ENCODE measurements around the gene CAMK1D. TPM values are rescaled to one million over a fixed set of nuclear protein-coding genes. Genes with fewer than 3 reads are reported as not detected.

CAMK1D gene
- total RNA-seq, 2 experiments from 2014 or later, result 2.4 to 2.8 TPM

- ATAC-seq, result no peak
- Mint-ChIP-seq H3K4me1 (peaks cover 22% of the 10 kb centered on the region), H3K4me3 (no peak overlapping the region), H3K36me3 (peaks cover 13% of the 10 kb centered on the region), H3K9me3 (ENCODE audit: low read depth) (no peaks in the 10 kb centered on the region), H3K27ac (no peak overlapping the region), H3K27me3 (no peaks in the 10 kb centered on the region)
- CTCF ChIA-PET, result no interaction called here
- no peak for DNase-seq
These were observed 348.4 kb downstream of the CAMK1D start for GRCh38 chr10:12697764-12698163.

- no peaks in the 10 kb centered on the region for H3K27me3 Mint-ChIP-seq
- H3K9me3 Mint-ChIP-seq (ENCODE audit: low read depth), result no peaks in the 10 kb centered on the region
- CTCF ChIA-PET, result interaction anchor here (4.0 kb wide), 1 partner anchor 12 kb away, joined by 16 read pairs; no protein-coding TSS in a partner anchor
- peak overlapping the region; percentile 65 for H3K27ac Mint-ChIP-seq
- DNase-seq (peak; percentile 54), ATAC-seq (no peak)
- H3K36me3 Mint-ChIP-seq, result peaks cover 16% of the 10 kb centered on the region
- no peak overlapping the region for H3K4me3 Mint-ChIP-seq
- H3K4me1 Mint-ChIP-seq, result peaks cover 23% of the 10 kb centered on the region
These were observed 349.9 kb downstream of the CAMK1D start for GRCh38 chr10:12699258-12699700.

GRCh38 chr10:12699781-12700556 is 350.6 kb downstream of the CAMK1D start:
- no peak for DNase-seq
- ATAC-seq, result no peak
- Mint-ChIP-seq H3K4me1 (peaks cover 26% of the 10 kb centered on the region), H3K27me3 (no peaks in the 10 kb centered on the region), H3K4me3 (no peak overlapping the region), H3K36me3 (peaks cover 16% of the 10 kb centered on the region), H3K9me3 (ENCODE audit: low read depth) (no peaks in the 10 kb centered on the region), H3K27ac (peak overlapping the region; percentile 65)
- CTCF ChIA-PET, result interaction anchor here (4.0 kb wide), 1 partner anchor 11 kb away, joined by 16 read pairs; no protein-coding TSS in a partner anchor

GRCh38 chr10:12700557-12700874 is 351.2 kb downstream of the CAMK1D start:
- Mint-ChIP-seq H3K36me3 (peaks cover 16% of the 10 kb centered on the region), H3K4me1 (peaks cover 26% of the 10 kb centered on the region), H3K9me3 (ENCODE audit: low read depth) (no peaks in the 10 kb centered on the region), H3K4me3 (no peak overlapping the region), H3K27ac (peak overlapping the region; percentile 65), H3K27me3 (no peaks in the 10 kb centered on the region)
- CTCF ChIA-PET, result interaction anchor here (4.0 kb wide), 1 partner anchor 11 kb away, joined by 16 read pairs; no protein-coding TSS in a partner anchor
- no peak for ATAC-seq
- DNase-seq, result no peak

- no peak overlapping the region for H3K4me3 Mint-ChIP-seq
- CTCF ChIA-PET, result interaction anchor here (4.0 kb wide), 1 partner anchor 10 kb away, joined by 16 read pairs; no protein-coding TSS in a partner anchor
- no peak for DNase-seq
- no peak overlapping the region for H3K27ac Mint-ChIP-seq
- no peak for ATAC-seq
- H3K27me3 Mint-ChIP-seq, result no peaks in the 10 kb centered on the region
- H3K9me3 Mint-ChIP-seq (ENCODE audit: low read depth), result no peaks in the 10 kb centered on the region
- peaks cover 16% of the 10 kb centered on the region for H3K36me3 Mint-ChIP-seq
- peaks cover 27% of the 10 kb centered on the region for H3K4me1 Mint-ChIP-seq
These were observed 352.3 kb downstream of the CAMK1D start for GRCh38 chr10:12701696-12702095.

GRCh38 chr10:12702215-12702770 is 352.9 kb downstream of the CAMK1D start:
- DNase-seq (no peak), ATAC-seq (no peak)
- H3K27ac Mint-ChIP-seq, result no peak overlapping the region
- peaks cover 30% of the 10 kb centered on the region for H3K4me1 Mint-ChIP-seq
- H3K36me3 Mint-ChIP-seq, result peaks cover 16% of the 10 kb centered on the region
- H3K27me3 Mint-ChIP-seq, result no peaks in the 10 kb centered on the region
- no peak overlapping the region for H3K4me3 Mint-ChIP-seq
- CTCF ChIA-PET, result interaction anchor here (1.0 to 4.0 kb wide), 2 partner anchors 9 to 80 kb away, joined by 3 to 16 read pairs; no protein-coding TSS in a partner anchor
- no peaks in the 10 kb centered on the region for H3K9me3 Mint-ChIP-seq (ENCODE audit: low read depth)

- peaks cover 16% of the 10 kb centered on the region for H3K36me3 Mint-ChIP-seq
- ATAC-seq (no peak), DNase-seq (no peak)
- no peak overlapping the region for H3K4me3 Mint-ChIP-seq
- H3K27ac Mint-ChIP-seq, result no peak overlapping the region
- H3K4me1 Mint-ChIP-seq, result peaks cover 35% of the 10 kb centered on the region
- no peaks in the 10 kb centered on the region for H3K9me3 Mint-ChIP-seq (ENCODE audit: low read depth)
- H3K27me3 Mint-ChIP-seq, result no peaks in the 10 kb centered on the region
- CTCF ChIA-PET, result interaction anchor here (1.0 to 4.0 kb wide), 2 partner anchors 8 to 79 kb away, joined by 3 to 16 read pairs; no protein-coding TSS in a partner anchor
These were observed 353.8 kb downstream of the CAMK1D start for GRCh38 chr10:12703126-12703525.

GRCh38 chr10:12703813-12704212 is 354.5 kb downstream of the CAMK1D start:
- no peaks in the 10 kb centered on the region for H3K9me3 Mint-ChIP-seq (ENCODE audit: low read depth)
- peaks cover 16% of the 10 kb centered on the region for H3K36me3 Mint-ChIP-seq
- no peak overlapping the region for H3K27ac Mint-ChIP-seq
- ATAC-seq (no peak), DNase-seq (no peak)
- no peaks in the 10 kb centered on the region for H3K27me3 Mint-ChIP-seq
- peaks cover 41% of the 10 kb centered on the region for H3K4me1 Mint-ChIP-seq
- H3K4me3 Mint-ChIP-seq, result no peak overlapping the region
- CTCF ChIA-PET, result interaction anchor here (0.9 to 1.3 kb wide), 2 partner anchors 198 to 439 kb away, joined by 3 read pairs; no protein-coding TSS in a partner anchor

- H3K27me3 Mint-ChIP-seq, result no peaks in the 10 kb centered on the region
- ATAC-seq, result no peak
- CTCF ChIA-PET, result interaction anchor here (0.9 to 1.3 kb wide), 2 partner anchors 197 to 440 kb away, joined by 3 read pairs; no protein-coding TSS in a partner anchor
- H3K9me3 Mint-ChIP-seq (ENCODE audit: low read depth), result no peaks in the 10 kb centered on the region
- no peak overlapping the region for H3K4me3 Mint-ChIP-seq
- H3K4me1 Mint-ChIP-seq, result peaks cover 41% of the 10 kb centered on the region
- peaks cover 16% of the 10 kb centered on the region for H3K36me3 Mint-ChIP-seq
- H3K27ac Mint-ChIP-seq, result no peak overlapping the region
- DNase-seq, result no peak
These were observed 355.1 kb downstream of the CAMK1D start for GRCh38 chr10:12704488-12704887.

- Mint-ChIP-seq H3K4me1 (peaks cover 43% of the 10 kb centered on the region), H3K4me3 (no peak overlapping the region), H3K9me3 (ENCODE audit: low read depth) (no peaks in the 10 kb centered on the region), H3K36me3 (peaks cover 7% of the 10 kb centered on the region), H3K27ac (no peak overlapping the region), H3K27me3 (no peaks in the 10 kb centered on the region)
- CTCF ChIA-PET, result no interaction called here
- DNase-seq (no peak), ATAC-seq (no peak)
These were observed 356.6 kb downstream of the CAMK1D start for GRCh38 chr10:12705943-12706342.

GRCh38 chr10:12707461-12708185 is 358.3 kb downstream of the CAMK1D start:
- ATAC-seq, result no peak
- Mint-ChIP-seq H3K36me3 (peaks cover 3% of the 10 kb centered on the region), H3K9me3 (ENCODE audit: low read depth) (no peaks in the 10 kb centered on the region), H3K4me3 (no peak overlapping the region), H3K4me1 (peaks cover 55% of the 10 kb centered on the region), H3K27me3 (no peaks in the 10 kb centered on the region), H3K27ac (no peak overlapping the region)
- DNase-seq, result no peak
- CTCF ChIA-PET, result interaction anchor here (0.6 to 3.5 kb wide), 4 partner anchors 11 to 1197 kb away, joined by 3 to 17 read pairs (median 4); no protein-coding TSS in a partner anchor

- no peak overlapping the region for H3K4me3 Mint-ChIP-seq
- CTCF ChIA-PET, result interaction anchor here (0.5 to 3.5 kb wide), 4 partner anchors 53 to 494 kb away, joined by 3 to 19 read pairs (median 11); no protein-coding TSS in a partner anchor
- peak overlapping the region; percentile 61 for H3K27ac Mint-ChIP-seq
- ATAC-seq (no peak), DNase-seq (no peak)
- peaks cover 55% of the 10 kb centered on the region for H3K4me1 Mint-ChIP-seq
- H3K36me3 Mint-ChIP-seq, result no peaks in the 10 kb centered on the region
- H3K9me3 Mint-ChIP-seq (ENCODE audit: low read depth), result no peaks in the 10 kb centered on the region
- no peaks in the 10 kb centered on the region for H3K27me3 Mint-ChIP-seq
These were observed 359.7 kb downstream of the CAMK1D start for GRCh38 chr10:12709000-12709401.

- no peaks in the 10 kb centered on the region for H3K27me3 Mint-ChIP-seq
- CTCF ChIA-PET, result interaction anchor here (0.5 to 3.6 kb wide), 5 partner anchors 8 to 494 kb away, joined by 3 to 19 read pairs (median 16); no protein-coding TSS in a partner anchor
- DNase-seq (no peak), ATAC-seq (no peak)
- no peaks in the 10 kb centered on the region for H3K36me3 Mint-ChIP-seq
- H3K27ac Mint-ChIP-seq, result peak overlapping the region; percentile 61
- peaks cover 52% of the 10 kb centered on the region for H3K4me1 Mint-ChIP-seq
- no peaks in the 10 kb centered on the region for H3K9me3 Mint-ChIP-seq (ENCODE audit: low read depth)
- H3K4me3 Mint-ChIP-seq, result no peak overlapping the region
These were observed 360.2 kb downstream of the CAMK1D start for GRCh38 chr10:12709521-12709963.
